T-helper 1 cell treated with Interleukin-12 subunit alpha and Interleukin-12 subunit beta and Interleukin-4 antibody, amounts not matched to agents 30 μg/mL and 1 μg/mL, for 36 hours (primary cell): Measurements from ENCODE around the gene CTNNBL1.

Experiments
- H3K27ac Mint-ChIP-seq: one replicate; pipeline ENCODE4 v1.8.0; 2021; ENCODE audit warnings: mild to moderate bottlenecking, mixed read lengths
- H3K27me3 Mint-ChIP-seq: one replicate; pipeline ENCODE4 v1.8.0; 2021; ENCODE audit warnings: low read depth, mixed read lengths
- H3K36me3 Mint-ChIP-seq: one replicate; pipeline ENCODE4 v1.8.0; 2021; ENCODE audit warnings: low read depth, mixed read lengths
- H3K4me1 Mint-ChIP-seq: one replicate; pipeline ENCODE4 v1.8.0; 2021; ENCODE audit warnings: low read depth, mixed read lengths
- H3K4me3 Mint-ChIP-seq: one replicate; pipeline ENCODE4 v1.8.0; 2021; ENCODE audit warnings: mild to moderate bottlenecking, moderate library complexity, mixed read lengths
- H3K9me3 Mint-ChIP-seq: one replicate; pipeline ENCODE4 v1.8.0; 2021; ENCODE audit warnings: mixed read lengths

The CTNNBL1 gene

GRCh38 chr20:37781626-37782025, 87.8 kb downstream of the CTNNBL1 start:
- H3K4me3 Mint-ChIP-seq, result no peak overlapping the region
- peaks cover 26% of the 10 kb centered on the region for H3K36me3 Mint-ChIP-seq
- H3K27me3 Mint-ChIP-seq, result no peaks in the 10 kb centered on the region
- no peaks in the 10 kb centered on the region for H3K4me1 Mint-ChIP-seq
- no peak overlapping the region for H3K27ac Mint-ChIP-seq
- H3K9me3 Mint-ChIP-seq, result no peaks in the 10 kb centered on the region

GRCh38 chr20:37786043-37786442, 92.2 kb downstream of the CTNNBL1 start:
- Mint-ChIP-seq H3K27ac (no peak overlapping the region), H3K27me3 (no peaks in the 10 kb centered on the region), H3K36me3 (peaks cover 22% of the 10 kb centered on the region), H3K9me3 (no peaks in the 10 kb centered on the region), H3K4me3 (no peak overlapping the region), H3K4me1 (no peaks in the 10 kb centered on the region)

- Mint-ChIP-seq H3K9me3 (no peaks in the 10 kb centered on the region), H3K27ac (no peak overlapping the region), H3K4me3 (no peak overlapping the region), H3K27me3 (no peaks in the 10 kb centered on the region), H3K36me3 (peaks cover 22% of the 10 kb centered on the region), H3K4me1 (no peaks in the 10 kb centered on the region)
Measured at GRCh38 chr20:37789408-37789807, 95.6 kb downstream of the CTNNBL1 start.

- Mint-ChIP-seq H3K27me3 (no peaks in the 10 kb centered on the region), H3K9me3 (no peaks in the 10 kb centered on the region), H3K4me1 (no peaks in the 10 kb centered on the region), H3K4me3 (no peak overlapping the region), H3K27ac (no peak overlapping the region), H3K36me3 (peaks cover 26% of the 10 kb centered on the region)
Measured at GRCh38 chr20:37790900-37791299, 97.1 kb downstream of the CTNNBL1 start.

- no peaks in the 10 kb centered on the region for H3K27me3 Mint-ChIP-seq
- no peak overlapping the region for H3K4me3 Mint-ChIP-seq
- H3K27ac Mint-ChIP-seq, result no peak overlapping the region
Measured at GRCh38 chr20:37796121-37796520, 102.3 kb downstream of the CTNNBL1 start.

DNA sequence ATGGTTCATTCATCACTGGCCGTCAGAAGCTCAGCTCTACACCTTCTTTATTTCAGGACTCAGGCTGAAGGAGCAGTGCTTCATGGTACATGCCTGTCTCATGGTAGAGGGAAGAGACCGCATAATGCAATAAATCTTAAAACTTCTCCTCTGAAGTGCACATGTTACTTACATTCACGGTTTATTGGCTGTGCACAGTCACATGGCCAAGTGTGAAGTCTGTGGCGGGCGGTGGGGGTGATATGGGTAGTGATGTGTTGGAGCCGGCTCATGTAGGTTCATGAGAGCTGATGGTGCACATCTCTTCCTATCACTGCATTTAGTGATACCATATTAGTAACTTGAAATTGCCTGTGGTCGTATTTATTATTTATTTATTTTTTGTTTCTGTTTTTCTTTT, 102.9 kb downstream of the CTNNBL1 start:
- Mint-ChIP-seq H3K4me1 (no peaks in the 10 kb centered on the region), H3K36me3 (peaks cover 15% of the 10 kb centered on the region), H3K9me3 (no peaks in the 10 kb centered on the region), H3K4me3 (no peak overlapping the region), H3K27me3 (no peaks in the 10 kb centered on the region), H3K27ac (no peak overlapping the region)

More at GRCh38 chr20:37796121-37796520, 102.3 kb downstream of the CTNNBL1 start:
- Mint-ChIP-seq H3K9me3 (no peaks in the 10 kb centered on the region), H3K4me1 (no peaks in the 10 kb centered on the region), H3K36me3 (peaks cover 16% of the 10 kb centered on the region)

DNA sequence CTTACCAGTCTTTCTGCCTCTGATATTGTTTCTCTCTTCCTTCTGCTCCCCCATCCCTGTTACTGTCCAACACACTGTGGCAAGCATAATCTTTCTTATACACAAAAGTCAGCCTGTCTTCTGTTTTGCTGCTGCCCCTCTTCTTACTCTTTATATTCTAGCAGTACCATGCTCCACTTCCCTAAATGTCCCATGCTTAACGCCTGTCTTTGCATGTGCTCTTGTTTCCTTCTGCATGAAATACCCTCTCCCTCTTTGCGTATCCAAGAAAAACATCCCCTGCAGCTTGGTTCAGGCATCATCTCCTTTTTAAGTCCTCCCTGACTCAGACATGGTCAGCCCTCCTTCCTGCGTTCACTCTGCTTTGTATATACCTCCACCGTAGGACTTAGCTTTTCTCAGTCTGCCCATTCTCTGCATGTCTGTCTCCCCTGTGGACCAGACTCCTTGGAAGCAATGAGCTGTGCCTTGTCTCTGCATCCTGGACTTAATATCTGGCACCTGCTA, 103.9 kb downstream of the CTNNBL1 start:
- Mint-ChIP-seq H3K36me3 (peaks cover 12% of the 10 kb centered on the region), H3K9me3 (no peaks in the 10 kb centered on the region), H3K4me3 (no peak overlapping the region), H3K27ac (no peak overlapping the region), H3K4me1 (no peaks in the 10 kb centered on the region), H3K27me3 (no peaks in the 10 kb centered on the region)

GRCh38 chr20:37798312-37798711, 104.5 kb downstream of the CTNNBL1 start:
- Mint-ChIP-seq H3K36me3 (peaks cover 16% of the 10 kb centered on the region), H3K27me3 (no peaks in the 10 kb centered on the region), H3K27ac (no peak overlapping the region)

DNA sequence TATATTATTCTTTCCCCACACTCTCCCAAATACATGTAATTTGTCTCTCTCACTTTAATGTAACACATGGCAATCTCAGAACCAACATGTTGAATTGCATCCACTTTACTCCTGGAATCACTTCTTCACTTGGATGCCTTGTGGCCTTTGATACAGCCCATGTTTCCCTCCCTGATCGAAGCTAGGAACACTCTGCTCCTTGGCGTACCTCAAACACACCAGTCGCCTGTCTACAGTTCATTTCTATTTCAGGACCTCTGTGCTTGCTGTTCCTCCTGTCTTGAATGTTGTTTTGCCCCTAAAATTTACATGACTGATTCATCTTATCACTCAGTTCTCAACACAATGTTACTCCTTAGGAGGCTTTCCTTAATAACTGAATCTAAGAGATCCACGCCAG, 106.8 kb downstream of the CTNNBL1 start:
- no peaks in the 10 kb centered on the region for H3K9me3 Mint-ChIP-seq
- peaks cover 16% of the 10 kb centered on the region for H3K36me3 Mint-ChIP-seq
- H3K27ac Mint-ChIP-seq, result no peak overlapping the region
- H3K4me1 Mint-ChIP-seq, result peaks cover 9% of the 10 kb centered on the region
- H3K27me3 Mint-ChIP-seq, result no peaks in the 10 kb centered on the region
- H3K4me3 Mint-ChIP-seq, result no peak overlapping the region

More at GRCh38 chr20:37798312-37798711, 104.5 kb downstream of the CTNNBL1 start:
- Mint-ChIP-seq H3K9me3 (no peaks in the 10 kb centered on the region), H3K4me3 (no peak overlapping the region), H3K4me1 (no peaks in the 10 kb centered on the region)

- Mint-ChIP-seq H3K36me3 (peaks cover 20% of the 10 kb centered on the region), H3K4me1 (peaks cover 9% of the 10 kb centered on the region), H3K9me3 (no peaks in the 10 kb centered on the region), H3K27ac (no peak overlapping the region), H3K4me3 (no peak overlapping the region), H3K27me3 (no peaks in the 10 kb centered on the region)
Measured at GRCh38 chr20:37801921-37802320, 108.1 kb downstream of the CTNNBL1 start.

GRCh38 chr20:37803438-37804307, 109.8 kb downstream of the CTNNBL1 start:
- Mint-ChIP-seq H3K27ac (no peak overlapping the region), H3K27me3 (no peaks in the 10 kb centered on the region), H3K4me1 (peaks cover 9% of the 10 kb centered on the region), H3K9me3 (no peaks in the 10 kb centered on the region), H3K36me3 (peaks cover 20% of the 10 kb centered on the region), H3K4me3 (no peak overlapping the region)

DNA sequence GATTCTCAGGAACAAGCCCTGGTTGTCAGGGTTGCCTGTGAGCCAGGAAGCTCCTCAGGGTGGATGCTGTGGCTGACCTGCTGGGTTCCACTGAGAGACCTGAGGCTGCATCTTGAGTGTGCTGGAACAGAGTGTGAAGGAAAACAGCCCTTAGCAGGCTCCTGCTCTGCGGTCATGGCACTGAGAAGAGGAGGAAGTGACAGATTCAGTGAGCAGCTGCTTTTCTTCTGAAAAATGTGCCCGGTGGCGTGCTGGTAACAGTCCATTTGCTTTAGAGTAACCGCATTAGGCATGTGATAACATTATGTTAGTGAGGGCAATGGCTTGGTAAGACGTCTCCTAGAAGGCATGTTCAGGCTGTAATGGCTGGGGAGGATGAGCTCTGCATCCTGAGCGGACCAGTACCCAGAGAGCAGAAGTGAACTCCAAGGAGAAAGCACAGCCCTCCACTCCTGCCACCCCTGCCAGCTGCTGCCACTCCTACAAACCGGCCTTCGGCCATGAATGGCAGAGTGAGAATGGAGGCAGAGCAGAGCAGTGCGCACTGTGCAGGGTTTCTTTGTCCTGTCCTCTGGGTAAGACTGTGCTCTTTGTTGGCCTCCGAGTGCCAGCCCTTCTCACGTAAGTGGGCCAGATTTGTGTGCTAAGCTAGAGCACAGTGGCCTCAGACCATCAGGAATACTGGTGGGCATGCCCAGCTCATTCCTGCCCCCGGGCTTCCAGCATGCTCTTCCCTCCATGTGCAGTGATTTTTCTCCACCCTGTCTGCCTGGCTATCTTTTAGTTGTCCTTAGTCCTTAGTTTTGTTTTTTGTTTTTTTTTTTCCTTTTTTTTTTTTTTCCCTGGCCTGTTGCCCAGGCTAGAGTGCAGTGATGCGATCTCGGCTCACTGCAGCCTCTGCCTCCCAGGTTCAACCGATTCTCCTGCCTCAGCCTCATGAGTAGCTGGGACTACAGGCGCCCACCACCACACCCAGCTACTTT, 111.0 kb downstream of the CTNNBL1 start:
- H3K27ac Mint-ChIP-seq, result peak overlapping the region; percentile 32
- no peak overlapping the region for H3K4me3 Mint-ChIP-seq
- H3K4me1 Mint-ChIP-seq, result peaks cover 9% of the 10 kb centered on the region
- no peaks in the 10 kb centered on the region for H3K27me3 Mint-ChIP-seq
- H3K36me3 Mint-ChIP-seq, result peaks cover 26% of the 10 kb centered on the region
- H3K9me3 Mint-ChIP-seq, result no peaks in the 10 kb centered on the region

- Mint-ChIP-seq H3K4me1 (peaks cover 9% of the 10 kb centered on the region), H3K36me3 (peaks cover 26% of the 10 kb centered on the region), H3K27ac (no peak overlapping the region), H3K9me3 (no peaks in the 10 kb centered on the region), H3K4me3 (no peak overlapping the region), H3K27me3 (no peaks in the 10 kb centered on the region)
Measured at GRCh38 chr20:37807471-37808232, 113.8 kb downstream of the CTNNBL1 start.
